Mononuclear cell (primary cell): ENCODE results near the gene DYNC1I1. TPM values are rescaled to one million over a fixed set of nuclear protein-coding genes. Genes with fewer than 3 reads are reported as not detected.

Source experiments
- H3K27me3 ChIP-seq: 2 replicates; pipeline ENCODE4 v1.6.0; 2011; ENCODE audit warnings: low read length, control low read depth; ENCODE audit not compliant: insufficient read depth
- H3K4me1 ChIP-seq: 2 replicates; pipeline ENCODE4 v1.5.1; 2011; ENCODE audit warnings: mild to moderate bottlenecking, low read length, control low read depth; ENCODE audit not compliant: insufficient read depth
- H3K4me3 ChIP-seq: 2 replicates; pipeline ENCODE4 v1.5.1; 2011; ENCODE audit warnings: mild to moderate bottlenecking, low read length, moderate library complexity
- H3K9me3 ChIP-seq: 2 replicates; pipeline ENCODE4 v1.5.1; 2011; ENCODE audit warnings: low read depth, mild to moderate bottlenecking, control low read depth, low read length
- total RNA-seq: library from RNA; depleted of rRNA; stranded (reverse); fragments of >200 nt; gene quantifications from one replicate; pipeline ENCODE4 v1.2.3, GENCODE V29; 2012

DYNC1I1 gene
- total RNA-seq, 1 donor = 0.10 TPM

DNA sequence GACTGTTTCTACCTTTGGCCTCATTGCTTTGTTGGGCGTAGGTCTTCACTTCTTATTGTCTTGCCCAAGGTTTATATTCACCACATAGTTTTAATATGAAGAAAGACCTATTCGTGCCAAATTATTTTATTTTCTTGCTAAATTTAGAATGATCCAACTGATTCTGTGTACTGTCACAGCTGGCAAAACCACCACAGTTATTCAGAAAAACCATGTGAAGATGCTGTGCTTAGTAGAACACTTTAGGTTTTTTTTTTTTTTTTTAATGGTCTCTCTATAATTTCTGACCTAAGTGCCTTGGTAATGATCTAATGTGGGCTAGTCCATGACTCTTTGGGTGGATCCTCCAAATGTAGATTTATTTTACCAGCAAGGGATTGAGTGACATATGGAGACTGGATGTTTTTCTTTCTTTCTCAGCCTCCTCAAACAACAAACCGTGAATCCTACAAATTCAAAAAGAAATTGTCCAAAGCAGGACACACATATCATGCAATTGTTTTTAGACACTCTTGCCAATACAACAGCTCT is 243.8 kb downstream of the DYNC1I1 start:
- H3K4me1 ChIP-seq = no peaks in the 10 kb centered on the region
- no peaks in the 10 kb centered on the region for H3K9me3 ChIP-seq
- no peaks in the 10 kb centered on the region for H3K27me3 ChIP-seq
- H3K4me3 ChIP-seq = no peak overlapping the region

DNA sequence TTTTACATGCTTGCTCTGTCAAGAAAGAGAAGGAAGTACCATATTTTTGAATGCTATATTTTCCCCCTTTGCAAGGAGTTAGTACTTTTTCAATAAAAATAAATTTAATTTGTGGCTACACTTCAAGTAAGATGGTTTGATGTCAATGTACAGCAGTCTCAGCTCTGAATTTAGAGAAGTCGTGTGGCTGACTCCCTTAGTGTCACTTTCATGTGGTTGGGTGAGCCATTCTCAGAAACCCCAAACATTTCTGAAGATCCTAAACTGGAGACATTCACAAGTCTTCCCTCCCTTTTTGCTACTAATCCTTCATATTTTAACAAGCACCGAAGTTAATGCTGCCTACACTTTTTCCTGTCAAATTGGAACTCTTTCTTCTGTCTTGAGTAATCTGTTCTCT is 244.4 kb downstream of the DYNC1I1 start:
- Histone ChIP-seq H3K4me1 (no peaks in the 10 kb centered on the region), H3K9me3 (no peaks in the 10 kb centered on the region), H3K4me3 (no peak overlapping the region), H3K27me3 (no peaks in the 10 kb centered on the region)

- Histone ChIP-seq H3K4me3 (no peak overlapping the region), H3K4me1 (no peaks in the 10 kb centered on the region), H3K9me3 (no peaks in the 10 kb centered on the region), H3K27me3 (no peaks in the 10 kb centered on the region)
Measured at GRCh38 chr7:96017877-96018276, 245.5 kb downstream of the DYNC1I1 start.

DNA sequence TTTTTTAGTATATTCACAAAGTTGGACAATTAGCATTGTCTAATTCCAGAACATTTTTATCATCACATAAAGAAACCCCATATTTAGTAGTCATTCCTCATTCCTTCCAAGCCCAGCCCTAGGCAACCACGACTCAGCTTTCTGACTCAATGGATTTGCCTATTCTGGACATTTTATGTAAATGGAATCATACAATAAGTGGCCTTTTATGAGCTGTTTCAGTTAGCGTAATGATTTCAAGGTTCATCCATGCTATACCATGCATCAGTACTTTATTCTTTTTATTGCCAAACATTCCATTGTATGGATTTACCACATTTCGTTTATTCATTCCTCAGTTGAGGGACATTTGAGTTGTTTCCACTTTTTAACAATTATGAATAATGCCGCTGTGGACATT is 249.2 kb downstream of the DYNC1I1 start:
- Histone ChIP-seq H3K9me3 (no peaks in the 10 kb centered on the region), H3K4me3 (no peak overlapping the region), H3K4me1 (no peaks in the 10 kb centered on the region), H3K27me3 (no peaks in the 10 kb centered on the region)

DNA sequence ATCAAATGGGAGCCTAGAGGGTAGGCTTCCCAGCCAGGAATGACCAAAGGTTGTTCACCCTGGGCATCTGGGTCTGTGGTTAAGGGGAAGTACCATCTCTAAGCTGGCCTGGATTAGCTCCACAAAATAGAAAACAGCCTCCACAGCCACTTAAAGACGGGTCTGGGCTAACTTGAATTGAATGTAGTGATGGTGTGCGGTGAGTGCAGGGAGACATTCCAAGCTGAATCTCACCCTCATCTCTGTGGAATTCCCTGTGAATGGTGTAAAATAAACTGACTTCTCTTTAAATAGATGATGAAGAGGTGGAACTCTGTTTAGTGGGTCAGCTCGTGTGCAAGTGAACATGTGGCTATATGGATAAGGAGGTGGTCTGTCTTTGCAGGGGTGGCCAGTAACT is 251.0 kb downstream of the DYNC1I1 start:
- Histone ChIP-seq H3K4me1 (no peaks in the 10 kb centered on the region), H3K9me3 (no peaks in the 10 kb centered on the region), H3K27me3 (no peaks in the 10 kb centered on the region), H3K4me3 (no peak overlapping the region)

- no peaks in the 10 kb centered on the region for H3K9me3 ChIP-seq
- H3K4me1 ChIP-seq = no peaks in the 10 kb centered on the region
- H3K4me3 ChIP-seq = no peak overlapping the region
- no peaks in the 10 kb centered on the region for H3K27me3 ChIP-seq
Measured at GRCh38 chr7:96026010-96026409, 253.7 kb downstream of the DYNC1I1 start.

- Histone ChIP-seq H3K4me3 (no peak overlapping the region), H3K4me1 (no peaks in the 10 kb centered on the region)
Measured at GRCh38 chr7:96026611-96027010, 254.3 kb downstream of the DYNC1I1 start.

GRCh38 chr7:96028729-96029128 is 256.4 kb downstream of the DYNC1I1 start:
- H3K4me1 ChIP-seq = no peaks in the 10 kb centered on the region
- no peaks in the 10 kb centered on the region for H3K27me3 ChIP-seq
- H3K9me3 ChIP-seq = no peaks in the 10 kb centered on the region
- H3K4me3 ChIP-seq = no peak overlapping the region

More at GRCh38 chr7:96026611-96027010, 254.3 kb downstream of the DYNC1I1 start:
- H3K27me3 ChIP-seq = no peaks in the 10 kb centered on the region
- H3K9me3 ChIP-seq = no peaks in the 10 kb centered on the region

- Histone ChIP-seq H3K27me3 (no peaks in the 10 kb centered on the region), H3K9me3 (no peaks in the 10 kb centered on the region), H3K4me3 (no peak overlapping the region), H3K4me1 (no peaks in the 10 kb centered on the region)
Measured at GRCh38 chr7:96033009-96033598, 260.8 kb downstream of the DYNC1I1 start.

GRCh38 chr7:96034940-96035727 is 262.8 kb downstream of the DYNC1I1 start:
- H3K27me3 ChIP-seq = no peaks in the 10 kb centered on the region
- no peaks in the 10 kb centered on the region for H3K9me3 ChIP-seq
- H3K4me1 ChIP-seq = no peaks in the 10 kb centered on the region
- H3K4me3 ChIP-seq = no peak overlapping the region

- Histone ChIP-seq H3K9me3 (no peaks in the 10 kb centered on the region), H3K4me1 (no peaks in the 10 kb centered on the region), H3K27me3 (no peaks in the 10 kb centered on the region), H3K4me3 (no peak overlapping the region)
Measured at GRCh38 chr7:96040250-96040772, 268.0 kb downstream of the DYNC1I1 start.

DNA sequence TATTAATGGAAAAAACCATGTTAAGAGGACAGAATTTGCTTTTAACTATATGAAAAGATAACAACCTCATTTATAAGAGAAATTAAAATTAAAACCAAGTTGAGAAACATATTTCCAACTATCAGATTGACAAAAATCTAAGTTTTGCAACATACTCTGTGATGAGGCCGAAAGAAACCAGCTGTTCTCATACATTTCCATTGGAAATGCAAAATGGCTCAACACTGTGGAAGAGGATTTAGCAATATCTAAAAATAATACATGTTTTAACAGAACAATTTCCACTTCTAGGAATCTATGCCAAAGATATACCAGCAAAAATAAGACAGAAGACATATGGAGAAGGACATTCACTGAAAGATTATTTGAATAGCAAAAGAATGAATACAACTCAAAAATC is 268.8 kb downstream of the DYNC1I1 start:
- Histone ChIP-seq H3K9me3 (no peaks in the 10 kb centered on the region), H3K4me1 (no peaks in the 10 kb centered on the region), H3K4me3 (no peak overlapping the region), H3K27me3 (no peaks in the 10 kb centered on the region)

- Histone ChIP-seq H3K4me1 (no peaks in the 10 kb centered on the region), H3K9me3 (no peaks in the 10 kb centered on the region), H3K27me3 (no peaks in the 10 kb centered on the region), H3K4me3 (no peak overlapping the region)
Measured at GRCh38 chr7:96045181-96045580, 272.8 kb downstream of the DYNC1I1 start.

- H3K9me3 ChIP-seq = no peaks in the 10 kb centered on the region
- no peaks in the 10 kb centered on the region for H3K4me1 ChIP-seq
- no peaks in the 10 kb centered on the region for H3K27me3 ChIP-seq
- no peak overlapping the region for H3K4me3 ChIP-seq
Measured at GRCh38 chr7:96045919-96046318, 273.6 kb downstream of the DYNC1I1 start.

GRCh38 chr7:96052289-96052688 is 279.9 kb downstream of the DYNC1I1 start:
- H3K4me3 ChIP-seq = no peak overlapping the region
- H3K9me3 ChIP-seq = no peaks in the 10 kb centered on the region
- no peaks in the 10 kb centered on the region for H3K27me3 ChIP-seq
- no peaks in the 10 kb centered on the region for H3K4me1 ChIP-seq
